ENCODE data around the gene TTLL10.

Gene TTLL10

GRCh38 chr1:1197551-1198422 is 24.1 kb downstream of the TTLL10 start:
- TF ChIP-seq GATA3 (IDR thresholded peaks at IDR 0.05; ENCODE audit: low read depth, low read length) (no peak), GATA2 (IDR thresholded peaks at IDR 0.05; ENCODE audit: low read depth, low read length) (no peak)

- TF ChIP-seq GATA3 (IDR thresholded peaks at IDR 0.05; ENCODE audit: low read depth, low read length) (no peak), GATA2 (IDR thresholded peaks at IDR 0.05; ENCODE audit: low read depth, low read length) (no peak)
Observed at GRCh38 chr1:1198423-1199140, 24.9 kb downstream of the TTLL10 start.

- TF ChIP-seq GATA2 (IDR thresholded peaks at IDR 0.05; ENCODE audit: low read depth, low read length) (no peak), GATA3 (IDR thresholded peaks at IDR 0.05; ENCODE audit: low read depth, low read length) (no peak)
Observed at GRCh38 chr1:1199141-1199960, 25.7 kb downstream of the TTLL10 start.

DNA sequence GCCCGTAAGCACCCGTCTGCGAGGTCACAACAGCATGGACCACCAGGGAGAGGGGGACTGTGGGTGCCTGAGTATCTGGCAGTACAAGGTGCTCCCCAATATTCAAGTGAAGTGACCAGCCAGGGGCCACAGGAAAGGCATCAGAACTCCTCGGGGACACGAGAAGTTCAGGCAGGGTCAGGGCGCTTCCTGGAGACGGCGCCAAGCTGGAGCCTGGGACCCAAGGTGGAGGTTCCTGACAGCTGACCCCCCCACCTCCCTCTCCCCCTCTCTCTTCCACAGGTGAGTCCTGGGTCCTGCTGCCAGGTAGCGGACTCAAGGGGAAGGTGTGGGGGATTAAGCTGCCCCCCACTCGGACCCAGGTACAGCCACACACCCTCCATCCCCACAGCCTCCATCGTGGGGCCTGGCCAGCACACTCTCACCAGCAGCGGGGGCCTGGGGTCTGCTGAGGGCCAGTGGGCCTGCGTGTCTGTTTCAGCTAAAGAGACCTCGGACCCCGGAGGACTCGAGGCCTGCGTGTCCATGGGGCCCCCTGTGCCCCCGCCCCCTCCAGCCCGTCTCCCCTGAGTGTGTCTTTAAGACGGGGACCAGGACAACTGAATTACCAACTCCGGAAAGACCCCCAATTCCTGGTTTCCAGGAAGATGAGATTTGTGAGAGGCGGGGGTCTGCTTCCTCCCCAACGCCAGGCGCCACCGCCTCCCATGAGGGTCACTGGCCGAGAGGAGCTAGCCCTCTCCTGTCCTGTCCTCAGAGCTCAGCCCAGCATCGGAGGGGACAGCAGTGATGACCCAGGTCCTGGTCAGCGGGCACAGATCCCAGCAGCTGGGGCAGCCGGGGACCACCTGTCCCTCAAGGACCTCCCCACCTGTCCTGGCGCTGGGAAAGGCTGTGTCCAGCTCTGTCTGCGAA is 26.5 kb downstream of the TTLL10 start:
- TF ChIP-seq GATA3 (IDR thresholded peaks at IDR 0.05; ENCODE audit: low read depth, low read length) = no peak
- no peak for TF ChIP-seq GATA2 (IDR thresholded peaks at IDR 0.05; ENCODE audit: low read depth, low read length)

GRCh38 chr1:1200876-1201810 is 27.5 kb downstream of the TTLL10 start:
- TF ChIP-seq GATA3 (IDR thresholded peaks at IDR 0.05; ENCODE audit: low read depth, low read length) (no peak), GATA2 (IDR thresholded peaks at IDR 0.05; ENCODE audit: low read depth, low read length) (no peak)

GRCh38 chr1:1202831-1203560 is 29.3 kb downstream of the TTLL10 start:
- no peak for TF ChIP-seq GATA3 (IDR thresholded peaks at IDR 0.05; ENCODE audit: low read depth, low read length)
- TF ChIP-seq GATA2 (IDR thresholded peaks at IDR 0.05; ENCODE audit: low read depth, low read length) = no peak

DNA sequence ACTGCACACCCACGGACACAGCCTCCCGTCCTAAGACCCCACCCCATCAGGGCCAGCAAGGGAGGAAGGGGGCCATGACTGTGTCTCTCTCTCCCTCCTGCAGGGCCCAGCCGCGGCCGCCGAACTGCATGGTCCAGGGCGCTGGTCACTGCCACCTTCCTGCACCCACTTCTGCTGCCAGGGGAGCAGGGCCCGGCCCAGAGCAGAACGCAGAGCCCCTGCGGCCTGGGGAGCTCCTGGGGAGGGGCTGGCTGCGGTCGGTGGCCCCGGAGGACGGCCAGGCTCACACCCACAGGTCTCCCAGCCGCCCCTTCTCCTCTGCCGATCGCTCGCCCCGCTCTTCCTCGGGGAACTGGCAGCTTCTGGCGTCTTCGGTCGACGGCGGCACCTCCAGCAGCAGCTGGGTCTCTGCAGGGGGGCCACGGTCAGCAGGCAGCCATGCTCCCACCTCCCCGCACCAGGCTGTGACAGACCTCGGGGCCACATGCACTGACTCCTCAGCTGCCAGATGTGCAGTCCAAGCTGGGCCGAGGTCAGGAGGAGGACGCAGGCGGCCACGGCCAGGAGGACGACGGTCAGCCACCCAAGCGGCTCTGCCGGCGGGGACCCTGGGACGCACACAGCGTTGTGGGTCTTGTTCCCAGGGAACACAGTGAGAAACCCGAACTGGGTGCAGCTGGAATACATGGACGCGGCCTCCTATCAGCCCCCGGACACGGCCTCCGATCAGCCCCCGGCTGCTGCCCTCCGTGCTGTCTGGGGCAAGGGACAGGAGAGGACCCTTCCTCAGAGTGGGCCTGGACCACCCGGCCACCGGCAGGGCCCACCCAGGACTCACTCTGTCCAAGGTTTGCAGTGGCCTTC is 30.1 kb downstream of the TTLL10 start:
- TF ChIP-seq GATA3 (IDR thresholded peaks at IDR 0.05; ENCODE audit: low read depth, low read length) (no peak), GATA2 (IDR thresholded peaks at IDR 0.05; ENCODE audit: low read depth, low read length) (no peak)

DNA sequence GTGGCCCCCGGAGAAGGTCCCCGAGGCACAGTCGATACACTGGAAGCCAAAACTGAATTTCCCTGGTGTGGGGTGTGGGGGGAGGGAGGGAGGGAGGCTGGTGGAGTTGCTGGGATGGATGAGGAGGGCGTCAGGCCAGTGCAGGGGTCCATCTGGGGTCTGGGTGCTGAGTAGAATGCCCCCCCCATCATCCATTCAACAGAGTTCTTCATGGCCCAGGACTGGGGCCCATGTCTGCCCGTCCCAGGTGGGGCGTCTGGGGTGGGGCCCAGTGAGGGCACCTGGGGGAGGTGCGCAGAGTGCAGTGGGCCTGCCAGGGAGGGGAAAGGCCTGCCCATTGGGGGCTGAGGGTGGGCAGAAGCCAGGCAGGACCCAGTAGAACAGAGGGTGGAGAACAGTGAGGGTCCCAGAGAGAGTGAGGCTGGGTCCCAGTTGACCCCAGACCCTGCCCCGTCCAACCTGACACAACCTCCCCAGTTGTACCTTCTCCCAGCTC is 30.8 kb downstream of the TTLL10 start:
- TF ChIP-seq GATA3 (IDR thresholded peaks at IDR 0.05; ENCODE audit: low read depth, low read length) (no peak), GATA2 (IDR thresholded peaks at IDR 0.05; ENCODE audit: low read depth, low read length) (no peak)

DNA sequence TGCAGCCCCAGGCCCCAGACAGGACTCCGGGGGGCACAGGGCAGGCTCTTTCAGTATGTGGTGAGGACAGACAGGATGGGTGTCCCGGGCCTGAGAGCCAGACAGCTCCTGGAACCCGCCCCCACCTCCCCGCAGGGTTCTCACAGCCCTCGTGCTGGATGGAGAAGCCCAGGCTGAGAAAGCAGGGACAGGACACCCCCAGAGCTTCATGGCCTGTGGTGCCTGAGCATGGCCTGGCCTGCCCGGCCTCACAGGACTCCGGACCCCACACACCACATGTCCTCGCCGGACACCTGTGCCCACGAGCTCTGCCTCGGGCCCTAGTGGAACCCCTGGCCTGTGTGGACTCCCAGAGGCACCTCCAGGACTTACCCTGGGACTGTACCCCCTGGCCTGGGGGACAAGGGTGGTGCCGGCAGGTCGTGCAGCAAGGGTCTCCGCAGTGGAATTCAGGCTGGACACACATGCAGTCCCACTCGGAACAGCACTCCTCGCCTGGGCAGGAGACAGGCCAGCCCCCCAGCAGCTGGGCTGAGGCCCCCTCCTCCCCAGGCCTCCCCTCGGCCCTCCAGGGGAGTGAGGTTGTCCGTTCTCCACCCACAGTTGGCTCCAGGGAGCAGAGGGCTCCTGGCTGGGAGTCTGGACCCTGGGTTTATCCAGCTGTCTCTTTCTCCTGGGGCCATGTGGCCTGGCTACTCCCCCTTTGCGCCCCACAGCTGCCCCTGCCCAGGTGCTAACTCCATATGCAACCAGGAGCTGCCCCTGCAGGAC is 31.5 kb downstream of the TTLL10 start:
- no peak for TF ChIP-seq GATA2 (IDR thresholded peaks at IDR 0.05; ENCODE audit: low read depth, low read length)
- no peak for TF ChIP-seq GATA3 (IDR thresholded peaks at IDR 0.05; ENCODE audit: low read depth, low read length)

Measured in SH-SY5Y (cell line).